Stimulated activated CD8-positive, alpha-beta memory T cell treated with anti-CD3 and anti-CD28 coated beads, Interleukin-15, amount 100 ng/mL, for 24 hours (primary cell): Measurements from ENCODE around the gene PROM1.

Experiments
- DNase-seq: peaks from one replicate; pipeline ENCODE4 v3.0.0-alpha.2; 2020; ENCODE audit warnings: low read depth

The PROM1 gene

DNA sequence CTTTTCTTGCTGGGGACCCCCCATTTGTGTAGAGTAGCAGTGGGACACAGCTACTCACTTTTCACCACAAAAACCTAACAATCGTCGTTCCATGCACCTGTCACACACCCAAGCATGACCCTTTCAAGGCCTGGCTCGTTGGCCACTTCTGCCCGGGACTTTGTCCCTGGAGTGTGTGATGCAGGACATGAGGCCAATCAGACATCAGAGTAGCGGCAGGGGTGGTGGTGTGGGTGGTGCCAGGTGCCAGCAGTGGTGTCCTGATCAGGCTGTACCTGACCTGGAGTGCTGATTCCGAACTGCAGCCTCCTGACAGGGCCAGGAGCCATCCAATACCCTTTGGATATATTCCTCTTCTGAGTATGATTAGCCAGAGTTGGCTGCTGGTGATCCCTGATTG is 23.1 kb upstream of the PROM1 start:
- DNase-seq: no peak

DNA sequence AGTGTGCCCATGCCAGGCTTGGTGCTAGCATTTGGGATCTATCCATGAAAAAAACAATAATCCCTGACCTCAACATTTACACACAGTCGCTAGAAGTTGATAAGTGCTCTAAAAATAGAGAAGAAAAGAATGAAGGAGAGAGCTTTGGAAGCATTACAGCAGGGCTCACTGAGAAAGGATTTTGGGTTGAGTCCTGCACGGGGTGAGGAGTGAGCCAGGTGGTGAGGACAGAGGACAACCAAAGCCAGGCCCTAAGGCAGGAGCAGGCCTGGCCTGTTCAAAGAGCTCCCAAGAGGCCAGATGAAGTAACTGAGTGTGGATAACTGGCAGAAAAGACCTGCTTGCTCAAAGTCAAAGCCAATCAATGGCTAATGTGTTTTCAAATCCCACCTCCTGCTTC is 20.7 kb upstream of the PROM1 start:
- no peak for DNase-seq

DNA sequence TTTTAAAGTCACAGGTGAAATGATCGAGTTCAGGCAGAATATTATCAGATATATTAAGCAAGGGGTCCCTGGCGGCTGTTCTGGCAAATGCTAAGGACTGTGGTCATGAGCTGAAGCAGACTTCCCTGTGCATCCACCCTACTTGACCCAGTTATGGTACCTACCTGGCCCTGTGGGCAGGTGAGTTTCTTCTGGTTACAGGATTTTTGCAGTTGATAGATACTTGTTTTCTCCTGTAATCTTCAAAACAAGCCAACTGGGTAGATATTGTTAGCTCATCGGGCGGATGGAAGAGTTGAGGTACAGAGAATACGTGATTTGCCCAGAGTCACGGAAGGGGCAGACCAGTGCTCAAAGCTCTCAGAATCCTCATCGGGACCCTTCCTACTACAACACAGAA is 18.5 kb upstream of the PROM1 start:
- no peak for DNase-seq

DNA sequence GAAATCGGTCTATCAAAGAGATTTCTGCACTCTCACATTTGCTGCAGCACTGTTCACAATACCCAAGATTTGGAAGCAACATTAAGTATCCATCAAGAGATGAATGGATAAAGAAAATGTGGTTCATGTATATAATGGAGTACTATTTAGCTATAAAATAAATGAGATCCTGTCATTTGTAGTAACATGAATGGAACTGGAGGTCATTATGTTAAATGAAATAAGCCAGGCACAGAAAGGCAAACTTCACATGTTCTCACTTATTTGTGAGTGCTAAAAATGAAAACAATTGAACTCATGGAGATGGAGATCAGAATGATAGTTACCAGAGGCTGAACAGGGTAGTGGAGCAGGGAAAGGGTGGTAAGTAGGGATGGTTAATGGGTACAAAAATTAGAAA is 17.0 kb upstream of the PROM1 start:
- DNase-seq: no peak

DNA sequence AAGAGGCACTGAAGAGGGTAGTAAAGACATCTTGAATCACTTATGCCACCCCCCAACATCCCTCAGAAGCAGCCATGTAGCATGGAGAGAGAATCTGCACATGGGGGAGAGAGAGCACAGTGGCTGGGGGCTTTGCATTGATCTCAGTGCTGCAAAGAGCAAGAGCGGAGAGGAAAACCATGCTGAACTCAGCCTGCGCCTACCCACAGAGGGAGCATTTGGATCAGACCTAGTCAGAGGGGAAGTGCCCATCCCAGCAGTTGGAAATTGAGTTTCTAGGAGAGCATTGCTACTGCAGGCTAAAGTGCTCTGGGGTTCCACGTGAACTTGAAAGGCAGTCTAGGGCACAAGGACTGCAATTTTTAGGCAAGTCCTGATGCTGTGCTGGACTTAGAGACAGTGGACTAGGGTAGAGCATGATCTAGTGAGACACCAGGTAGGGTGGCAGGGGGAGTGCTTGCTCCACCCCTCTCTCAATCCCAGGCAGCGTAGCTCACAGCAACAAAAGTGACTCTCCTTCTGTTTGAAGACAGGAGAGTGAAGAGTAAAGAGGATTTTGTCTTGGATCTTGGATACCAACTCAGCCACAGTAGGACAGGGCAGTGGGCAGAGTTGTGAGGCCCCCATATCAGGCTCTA is 9.0 kb upstream of the PROM1 start:
- DNase-seq: no peak

DNA sequence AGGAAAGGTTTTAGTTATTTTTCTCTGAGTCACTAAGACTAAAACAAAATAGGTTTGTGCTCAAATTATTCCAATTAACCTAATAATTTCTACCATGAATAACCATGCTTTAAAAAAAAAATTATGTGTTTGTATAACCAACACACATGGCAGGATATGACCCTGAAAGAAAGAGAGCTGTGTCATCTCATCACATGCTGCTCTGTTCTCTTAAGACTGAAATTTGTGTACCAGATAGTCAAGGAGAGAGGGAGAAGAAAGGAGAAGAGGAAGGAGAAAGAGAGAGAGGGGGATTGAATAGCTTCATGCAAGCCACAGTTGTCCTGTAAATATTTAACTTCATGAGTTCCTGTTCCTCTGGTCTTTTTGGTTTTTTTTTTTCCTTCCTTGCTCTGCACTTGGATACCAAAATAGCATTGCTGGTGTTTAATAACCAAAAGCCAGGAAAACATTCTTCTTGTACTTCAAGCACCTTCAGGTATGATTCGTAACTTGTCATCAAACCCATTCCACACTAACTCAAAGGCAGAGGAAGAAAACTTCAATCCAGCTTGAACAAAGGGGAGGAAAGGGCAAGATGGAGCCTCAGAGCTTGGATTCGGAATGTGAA is 6.4 kb upstream of the PROM1 start:
- no peak for DNase-seq

DNA sequence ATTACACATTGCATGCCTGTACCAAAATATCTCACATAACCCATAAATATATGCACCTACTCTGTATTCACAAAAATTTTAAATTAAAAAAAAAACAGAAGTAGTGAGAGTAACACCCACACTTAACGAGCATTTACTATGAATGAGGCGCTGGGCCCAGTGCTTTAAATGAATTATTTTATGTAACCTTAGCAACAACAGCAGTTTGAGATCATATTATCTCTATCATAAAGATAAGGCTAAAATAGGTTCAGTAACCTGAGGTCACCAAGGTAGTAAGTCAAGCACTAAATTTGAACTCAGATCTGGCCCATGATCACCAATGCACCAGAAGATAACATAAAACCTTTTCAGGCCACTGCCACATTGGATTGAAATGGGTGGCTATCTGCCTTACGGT is 5.3 kb upstream of the PROM1 start:
- DNase-seq: no peak

DNA sequence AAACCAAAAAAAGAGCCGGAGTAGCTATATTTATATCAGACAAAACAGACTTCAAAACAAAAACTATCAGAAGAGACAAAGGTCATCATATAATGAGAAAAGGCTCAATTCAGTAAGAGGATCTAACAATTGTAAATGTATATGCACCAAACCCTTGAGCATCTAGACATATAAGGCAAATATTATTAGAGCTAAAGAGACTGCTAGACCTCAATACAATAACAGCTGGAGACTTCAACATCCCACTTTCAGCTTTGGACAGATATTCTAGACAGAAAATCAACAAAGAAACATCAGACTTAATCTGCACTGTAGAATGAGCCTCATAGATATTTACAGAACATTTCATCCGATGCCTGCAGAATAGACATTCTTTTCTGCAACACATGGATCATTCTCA is 4.8 kb upstream of the PROM1 start:
- no peak for DNase-seq

DNA sequence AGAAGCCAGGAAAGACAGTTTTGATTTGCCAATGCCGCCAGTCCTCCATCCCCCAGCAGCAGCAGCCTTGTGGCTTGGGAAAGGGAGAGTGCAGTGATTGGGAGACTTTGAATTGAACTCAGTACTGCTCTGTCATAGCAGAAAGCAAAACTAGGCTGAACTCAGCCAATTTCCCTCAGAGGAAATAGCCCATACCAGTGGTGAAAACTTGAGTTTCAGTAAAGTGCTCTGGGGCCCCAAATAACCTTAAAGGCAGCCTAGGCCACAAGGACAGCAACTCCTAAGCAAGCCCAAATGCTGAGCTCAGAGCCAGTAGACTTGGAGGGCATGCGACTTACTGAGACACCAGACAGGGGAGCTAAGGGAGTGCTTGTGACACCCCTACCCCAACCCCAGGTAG is 2.0 kb upstream of the PROM1 start:
- DNase-seq: no peak

DNA sequence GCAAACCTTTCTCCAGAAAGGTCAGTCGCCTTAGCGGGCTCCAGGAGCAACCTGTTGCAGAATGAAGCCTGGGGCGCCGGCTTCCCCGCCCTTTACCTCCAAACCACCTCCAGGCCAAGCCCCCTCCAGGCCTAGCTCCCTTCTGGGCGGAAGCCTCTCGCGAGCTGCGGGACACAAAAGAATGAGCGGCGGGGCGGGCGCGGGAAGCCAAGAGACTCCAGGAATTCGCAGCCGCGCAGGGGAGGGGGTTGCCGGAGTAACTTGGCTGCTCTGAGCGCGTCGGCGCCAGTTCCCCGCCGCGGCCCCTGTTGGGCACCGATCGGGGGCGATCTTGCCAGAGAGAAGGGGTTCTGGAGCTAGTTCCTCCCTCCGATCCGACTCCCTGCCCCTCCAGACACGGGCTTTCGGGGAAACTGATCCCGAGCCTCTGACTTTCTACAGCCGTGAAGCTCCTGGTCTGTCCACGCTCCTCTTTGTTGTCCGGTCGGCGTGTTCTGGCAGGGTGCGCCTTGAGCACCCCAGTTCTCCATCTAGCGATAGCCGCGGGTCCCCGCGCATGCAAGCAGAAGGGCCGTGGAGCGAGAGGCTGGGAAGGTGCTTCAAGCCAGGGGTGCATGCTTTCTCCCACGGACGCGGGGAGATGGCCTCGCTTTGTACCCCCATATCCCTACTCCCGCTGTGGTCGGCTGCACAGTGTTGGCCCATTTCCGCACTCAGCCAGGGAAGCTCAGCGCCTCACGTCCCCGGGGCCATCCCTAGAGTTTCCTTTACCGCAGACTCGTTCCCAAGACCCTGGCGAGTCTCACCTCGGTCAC is 1.2 kb downstream of the PROM1 start:
- no peak for DNase-seq

DNA sequence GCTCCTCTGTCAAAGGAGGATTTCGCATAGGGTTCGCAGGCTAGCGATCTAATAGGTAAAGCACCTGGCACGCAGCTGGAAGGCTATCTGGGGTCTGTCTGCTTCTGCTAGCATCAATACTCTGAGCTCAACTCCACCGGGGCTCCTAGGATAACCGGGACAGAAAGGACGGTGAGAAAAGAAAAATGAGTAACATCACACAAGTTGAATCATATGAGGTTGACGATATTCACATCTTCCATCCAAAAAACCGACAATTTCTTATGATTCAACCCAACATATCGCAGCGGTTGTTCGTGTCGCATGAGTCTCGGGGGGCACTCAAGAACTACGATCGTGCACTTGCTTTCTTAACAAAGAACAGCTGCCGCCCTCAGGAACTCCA is 1.8 kb downstream of the PROM1 start:
- DNase-seq: no peak

DNA sequence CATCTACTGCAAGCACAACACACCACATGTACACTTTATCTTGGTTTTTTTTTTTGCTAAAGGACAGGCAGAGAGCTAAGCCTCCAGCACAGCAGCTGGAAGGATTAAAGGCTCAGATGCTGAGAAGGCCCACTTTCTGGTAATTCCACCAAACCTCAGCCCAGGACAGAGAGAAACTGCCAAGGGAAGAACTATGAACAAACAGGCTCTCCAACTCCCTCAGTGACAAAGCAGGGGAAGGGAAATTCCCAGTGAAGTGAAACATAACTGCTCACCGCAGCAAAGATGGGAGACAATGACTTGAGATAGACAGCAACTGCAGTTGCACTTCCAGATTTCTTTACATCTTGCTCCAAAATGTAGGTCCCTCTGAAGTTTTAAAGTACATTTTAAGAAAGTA is 4.8 kb downstream of the PROM1 start:
- DNase-seq: no peak

DNA sequence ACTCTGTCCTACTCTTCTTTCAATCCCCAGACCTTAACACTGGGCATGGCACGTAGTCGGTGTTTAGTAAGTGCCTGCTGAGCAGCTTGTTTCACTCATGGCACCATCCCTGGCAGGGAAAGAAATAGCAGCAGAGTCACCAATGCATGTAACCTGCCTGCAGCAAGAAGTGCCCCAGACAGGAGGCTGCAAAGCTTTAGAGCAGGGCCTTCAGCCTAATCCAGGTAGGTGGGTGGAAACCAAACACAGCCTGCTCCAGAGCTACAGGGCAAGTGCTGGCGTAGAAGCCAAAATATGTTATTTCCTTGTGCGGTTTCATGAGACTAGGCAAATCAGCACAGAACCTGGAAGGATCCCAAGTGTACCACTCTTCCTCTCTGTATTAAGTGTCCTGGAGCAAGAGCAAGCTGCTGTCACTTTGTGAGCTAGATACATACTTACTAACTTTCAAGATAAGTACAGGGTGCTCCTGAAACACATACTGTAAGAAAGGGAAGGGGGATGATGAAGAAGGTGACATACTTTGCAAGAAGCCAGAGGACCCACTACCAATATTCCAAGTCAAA is 5.5 kb downstream of the PROM1 start:
- no peak for DNase-seq

DNA sequence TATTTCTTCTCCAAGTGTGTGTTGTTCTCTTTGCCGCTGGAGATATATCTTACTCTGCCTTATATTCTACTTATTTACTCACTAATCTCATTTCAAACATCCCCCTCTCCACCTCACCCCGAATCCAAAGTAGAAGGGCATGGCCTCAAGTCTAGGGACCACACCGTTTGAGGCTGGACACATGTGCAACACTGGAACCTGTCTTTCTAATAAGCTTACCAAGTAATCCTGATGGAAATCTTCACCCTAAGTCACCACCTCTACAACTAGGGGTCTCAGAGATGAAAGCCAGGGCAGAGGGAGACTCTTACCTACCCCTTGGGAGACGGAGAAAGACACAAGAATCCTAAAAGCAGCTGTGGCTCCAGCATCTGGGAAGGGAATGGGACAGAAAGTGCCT is 6.0 kb downstream of the PROM1 start:
- DNase-seq: no peak

DNA sequence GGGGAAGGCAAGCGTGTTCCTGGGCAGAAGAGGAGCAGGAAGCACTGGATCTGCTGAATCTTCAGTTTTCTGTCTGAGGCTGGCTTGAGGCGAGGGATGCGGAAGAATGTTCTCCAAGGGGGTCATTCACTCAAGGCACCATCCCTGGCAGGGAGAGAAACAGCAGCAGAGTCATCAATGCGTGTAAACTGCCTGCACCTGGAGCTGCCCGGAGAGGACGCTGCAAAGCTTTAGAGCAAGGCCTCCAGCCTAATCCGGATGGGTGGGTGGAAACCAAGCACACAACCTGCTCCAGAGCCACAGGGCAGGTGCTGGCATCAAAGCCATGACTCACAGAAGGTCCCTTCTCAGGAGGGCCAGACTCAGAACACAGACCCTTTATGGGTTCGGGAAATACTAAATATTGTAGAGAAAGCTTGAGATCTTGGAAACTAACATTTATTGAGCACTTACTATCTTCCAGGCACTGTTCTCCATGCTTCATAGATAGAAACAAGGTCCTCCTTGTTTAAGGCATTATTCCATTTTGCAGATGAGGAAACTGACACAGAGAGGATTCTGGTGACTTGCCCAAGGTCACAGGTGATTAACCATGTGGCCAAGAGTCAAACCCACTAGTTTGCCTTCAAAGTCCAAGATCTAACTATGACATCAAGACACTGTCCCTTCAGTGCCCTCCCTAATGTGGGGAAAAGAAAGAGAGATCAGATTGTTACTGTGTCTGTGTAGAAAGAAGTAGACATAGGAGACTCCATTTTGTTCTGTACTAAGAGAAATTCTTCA is 7.7 kb downstream of the PROM1 start:
- DNase-seq: no peak

DNA sequence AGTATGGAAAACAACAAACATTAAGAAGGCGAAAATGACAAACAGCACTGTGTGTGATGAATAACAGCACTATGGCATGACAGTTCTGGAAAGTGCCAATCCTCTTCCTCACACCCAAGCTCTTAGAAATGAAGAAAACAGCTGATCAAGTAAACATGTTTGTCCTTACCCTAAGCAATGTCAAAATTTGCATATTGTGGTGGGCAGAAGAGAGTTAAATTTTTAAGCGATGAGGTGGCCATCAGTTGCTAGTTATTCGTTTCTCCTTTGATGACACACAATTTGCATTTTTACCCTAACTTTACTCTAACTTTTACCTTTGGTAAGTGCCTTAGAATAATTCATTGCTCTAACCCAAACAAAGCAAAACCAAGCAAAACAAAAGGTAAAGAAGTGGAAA is 8.8 kb downstream of the PROM1 start:
- no peak for DNase-seq

DNA sequence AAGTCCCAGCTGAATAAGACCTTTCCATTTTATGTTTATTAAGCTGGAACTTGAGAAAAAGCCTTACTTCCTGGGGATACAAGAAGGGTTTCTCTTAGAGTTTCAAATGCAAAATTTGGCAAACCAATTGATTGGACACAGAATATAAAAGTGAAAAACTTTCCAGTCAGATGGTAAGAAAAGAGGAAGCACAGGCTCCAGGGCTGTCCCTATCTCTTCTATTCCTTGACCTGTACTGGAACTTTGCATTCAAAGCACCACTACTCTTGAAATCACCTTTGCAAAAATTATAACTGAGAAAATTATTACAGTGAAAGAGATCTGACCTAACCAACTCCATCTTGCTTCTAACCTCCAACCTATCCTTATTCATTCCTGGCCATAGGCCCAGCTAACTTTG is 11.7 kb downstream of the PROM1 start:
- no peak for DNase-seq

DNA sequence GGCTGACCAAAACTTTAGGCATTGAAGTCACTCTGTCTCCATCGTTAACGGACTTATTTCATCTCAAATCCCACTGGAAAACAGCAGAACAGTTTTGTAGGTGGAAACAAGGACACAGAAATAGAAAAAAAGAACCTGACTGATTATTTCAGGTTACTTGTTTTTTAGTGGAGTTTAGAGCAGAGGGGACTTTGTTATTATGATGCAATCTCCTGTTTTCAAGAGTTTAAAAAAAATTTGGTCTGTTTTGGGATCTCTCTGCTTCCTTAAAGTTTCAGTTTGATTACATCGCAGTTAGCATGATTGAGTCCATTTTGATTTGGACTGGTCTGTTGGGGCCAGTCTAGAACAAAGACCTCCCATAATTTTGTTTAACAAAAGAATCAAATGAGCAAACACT is 13.6 kb downstream of the PROM1 start:
- DNase-seq: no peak

DNA sequence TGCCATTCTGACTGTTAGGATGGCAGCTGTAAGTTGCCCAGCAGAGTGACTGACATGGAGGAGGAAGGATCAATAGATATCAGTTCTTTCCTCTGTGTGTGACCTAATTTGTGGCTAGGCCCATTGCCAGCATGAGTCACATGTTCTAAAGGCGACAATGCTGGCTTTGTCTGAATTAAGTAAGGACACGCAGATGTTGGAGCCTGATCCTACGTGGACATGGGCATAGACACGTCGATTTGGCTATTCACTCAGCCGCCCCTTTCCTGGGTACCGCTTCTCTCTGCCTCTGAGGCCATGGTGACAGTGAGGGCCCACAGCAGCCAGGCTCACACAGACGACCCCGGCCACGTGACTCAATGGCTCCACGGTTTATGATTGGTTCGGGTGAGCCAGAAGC is 16.3 kb downstream of the PROM1 start:
- DNase-seq: no peak

DNA sequence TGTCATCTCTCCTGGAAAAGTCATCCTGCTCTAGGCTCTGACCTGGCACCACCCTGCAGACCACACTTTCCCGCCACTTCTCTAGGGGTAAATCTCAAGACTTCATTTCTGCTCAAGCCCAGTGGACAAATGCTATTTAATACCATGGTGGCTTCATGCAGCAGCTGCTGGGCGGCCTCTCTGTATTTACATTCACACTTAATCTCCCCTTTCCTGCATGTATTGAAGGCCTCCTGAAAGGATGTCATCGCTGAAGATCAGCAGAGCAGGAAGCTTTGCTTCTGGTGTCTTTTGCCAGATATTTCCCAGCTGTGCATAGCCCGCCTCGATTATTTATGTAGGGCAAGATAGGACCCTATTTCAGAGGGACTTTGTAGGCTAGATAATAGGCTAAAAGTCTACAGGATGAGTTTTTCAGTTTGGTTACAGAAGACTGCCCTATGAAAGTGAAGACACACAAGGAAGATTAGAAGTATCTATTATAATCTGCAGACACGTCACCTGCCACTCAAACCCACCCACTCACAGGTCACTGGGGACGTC is 17.2 kb downstream of the PROM1 start:
- DNase-seq: no peak

DNA sequence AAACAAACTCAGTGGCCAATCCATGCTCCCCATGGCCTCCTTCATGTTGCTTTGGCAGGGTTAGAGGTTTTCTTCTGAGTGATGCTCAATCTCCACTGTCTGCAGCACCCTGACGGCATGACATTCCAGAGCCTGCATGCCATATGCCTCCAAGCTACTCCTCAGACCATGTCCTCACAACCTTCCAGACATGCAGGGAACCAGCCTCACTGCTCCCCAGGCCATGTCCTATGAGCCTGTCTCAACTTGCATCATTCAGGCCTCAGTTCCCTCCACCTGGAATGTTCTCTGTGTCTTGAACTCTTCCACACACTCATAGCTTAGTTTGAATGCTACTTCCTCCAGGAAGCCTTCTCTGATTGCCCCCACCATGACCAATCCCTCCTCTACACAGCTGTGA is 18.8 kb downstream of the PROM1 start:
- no peak for DNase-seq

DNA sequence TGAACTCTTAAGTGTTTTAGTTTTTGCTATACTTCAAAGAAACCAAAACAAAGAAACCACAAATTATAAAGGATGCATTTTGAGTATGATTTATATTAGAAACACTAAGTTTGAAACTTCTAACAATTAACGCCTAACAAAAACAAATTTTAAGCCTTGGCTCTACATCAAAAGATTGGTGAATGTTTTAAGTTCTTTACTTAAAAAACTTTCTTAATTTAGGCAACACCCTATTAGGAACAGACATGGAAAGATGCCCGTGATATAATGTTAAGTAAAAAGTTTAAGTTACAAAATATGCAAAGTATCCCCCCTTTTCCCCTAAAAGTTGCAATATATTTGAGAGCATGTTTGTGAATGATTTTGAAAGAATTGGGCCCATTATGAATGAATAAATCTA is 21.2 kb downstream of the PROM1 start:
- DNase-seq: no peak
